Tibial nerve (tissue), 3 donors: Measurements from ENCODE around the gene FANCI.

Source experiments
- POLR2A ChIP-seq, 2 donors: fragments of 450-650 bp; IDR thresholded peaks; one replicate each; pipeline ENCODE4 v1.6.1; 2017; ENCODE audit warnings: antibody characterized with exemption in 2 of 2, mild to moderate bottlenecking in 2 of 2, moderate library complexity in 2 of 2
- TF ChIP-seq, protein P1 (sequence below), 5 experiments: fragments of 200-600 bp in 3 of 5; fragments of 450-650 bp in 2 of 5; sonication (generic) in 3 of 5; IDR thresholded peaks; one replicate each; pipeline ENCODE4 v1.5.1; 2016 to 2019; ENCODE audit warnings: antibody characterized with exemption in 5 of 5, mild to moderate bottlenecking in 3 of 5, moderate library complexity in 2 of 5

DNA sequence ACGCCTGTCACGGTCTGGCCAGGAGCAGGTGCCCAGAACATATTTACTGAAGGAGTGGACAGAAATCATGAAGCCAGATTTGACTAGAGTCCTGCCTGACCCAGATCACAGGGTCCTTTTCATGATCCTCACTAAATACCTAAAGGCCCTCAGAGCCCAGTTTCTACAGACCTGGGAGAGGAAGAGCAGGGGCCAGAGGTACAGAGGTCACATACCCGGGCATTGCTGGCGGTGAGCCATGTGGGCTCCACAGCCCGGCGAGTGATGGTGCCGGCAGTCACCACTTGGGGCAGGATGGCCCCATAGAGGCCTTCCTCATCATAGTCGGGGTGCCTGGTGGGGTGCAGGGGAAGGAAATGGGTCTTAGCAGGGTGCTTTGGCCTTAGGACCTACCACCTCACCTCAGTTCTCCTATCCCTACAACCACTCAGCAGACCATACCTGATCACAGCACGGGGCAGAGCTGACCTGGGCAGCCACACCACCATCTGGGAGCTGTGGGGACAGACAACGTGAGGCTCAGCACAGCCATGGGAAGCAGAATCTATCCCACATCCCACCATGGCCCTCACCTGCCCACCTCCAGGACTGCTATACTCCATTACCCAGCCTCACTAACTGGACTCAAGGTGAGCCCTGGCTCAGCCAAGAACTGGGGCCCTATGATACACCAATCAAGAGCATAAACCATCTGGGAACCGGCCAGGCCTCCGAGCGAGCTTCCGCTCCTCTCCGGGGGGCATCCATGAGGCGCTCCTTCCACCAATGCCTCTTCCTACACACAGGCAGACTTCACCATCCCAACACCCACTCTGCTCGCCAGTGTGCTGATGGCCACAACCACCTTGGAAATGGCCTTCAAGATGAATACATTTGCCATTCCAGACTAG is 78.0 kb downstream of the FANCI start:
- TF ChIP-seq, protein P1, sequence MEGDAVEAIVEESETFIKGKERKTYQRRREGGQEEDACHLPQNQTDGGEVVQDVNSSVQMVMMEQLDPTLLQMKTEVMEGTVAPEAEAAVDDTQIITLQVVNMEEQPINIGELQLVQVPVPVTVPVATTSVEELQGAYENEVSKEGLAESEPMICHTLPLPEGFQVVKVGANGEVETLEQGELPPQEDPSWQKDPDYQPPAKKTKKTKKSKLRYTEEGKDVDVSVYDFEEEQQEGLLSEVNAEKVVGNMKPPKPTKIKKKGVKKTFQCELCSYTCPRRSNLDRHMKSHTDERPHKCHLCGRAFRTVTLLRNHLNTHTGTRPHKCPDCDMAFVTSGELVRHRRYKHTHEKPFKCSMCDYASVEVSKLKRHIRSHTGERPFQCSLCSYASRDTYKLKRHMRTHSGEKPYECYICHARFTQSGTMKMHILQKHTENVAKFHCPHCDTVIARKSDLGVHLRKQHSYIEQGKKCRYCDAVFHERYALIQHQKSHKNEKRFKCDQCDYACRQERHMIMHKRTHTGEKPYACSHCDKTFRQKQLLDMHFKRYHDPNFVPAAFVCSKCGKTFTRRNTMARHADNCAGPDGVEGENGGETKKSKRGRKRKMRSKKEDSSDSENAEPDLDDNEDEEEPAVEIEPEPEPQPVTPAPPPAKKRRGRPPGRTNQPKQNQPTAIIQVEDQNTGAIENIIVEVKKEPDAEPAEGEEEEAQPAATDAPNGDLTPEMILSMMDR (IDR thresholded peaks at IDR 0.05), result no peak
- TF ChIP-seq POLR2A (IDR thresholded peaks at IDR 0.05), result no peak
